GM21390 (cell line): ENCODE measurements around the gene MYLK.

Source experiments
- ATAC-seq: cut with Tn5 transposase; IDR thresholded peaks from one replicate; pipeline ENCODE4 v1.9.1; 2021; ENCODE audit not compliant: unreplicated experiment

Gene MYLK

GRCh38 chr3:123795471-123796251 is 88.5 kb downstream of the MYLK start:
- no peak for ATAC-seq

- ATAC-seq: no peak
These were observed 90.7 kb downstream of the MYLK start for GRCh38 chr3:123793425-123793824.

GRCh38 chr3:123792473-123793201 is 91.5 kb downstream of the MYLK start:
- ATAC-seq: no peak

- ATAC-seq: no peak
These were observed 92.2 kb downstream of the MYLK start for GRCh38 chr3:123791898-123792297.

GRCh38 chr3:123791417-123791816 is 92.7 kb downstream of the MYLK start:
- no peak for ATAC-seq

- ATAC-seq: no peak
These were observed 93.1 kb downstream of the MYLK start for GRCh38 chr3:123791073-123791370.

GRCh38 chr3:123790254-123791072 is 93.7 kb downstream of the MYLK start:
- no peak for ATAC-seq

GRCh38 chr3:123789760-123790159 is 94.4 kb downstream of the MYLK start:
- ATAC-seq: no peak

- ATAC-seq: no peak
These were observed 95.0 kb downstream of the MYLK start for GRCh38 chr3:123789160-123789559.

- no peak for ATAC-seq
These were observed 95.4 kb downstream of the MYLK start for GRCh38 chr3:123788710-123789109.

GRCh38 chr3:123787133-123787532 is 97.0 kb downstream of the MYLK start:
- no peak for ATAC-seq

- no peak for ATAC-seq
These were observed 98.5 kb downstream of the MYLK start for GRCh38 chr3:123785602-123786001.

GRCh38 chr3:123783811-123784210 is 100.3 kb downstream of the MYLK start:
- no peak for ATAC-seq

GRCh38 chr3:123783050-123783689 is 101.0 kb downstream of the MYLK start:
- ATAC-seq: no peak

- no peak for ATAC-seq
These were observed 101.6 kb downstream of the MYLK start for GRCh38 chr3:123782488-123782887.

GRCh38 chr3:123781571-123782275 is 102.4 kb downstream of the MYLK start:
- no peak for ATAC-seq

GRCh38 chr3:123781138-123781537 is 103.0 kb downstream of the MYLK start:
- no peak for ATAC-seq

GRCh38 chr3:123780656-123781055 is 103.5 kb downstream of the MYLK start:
- ATAC-seq: no peak

GRCh38 chr3:123779655-123780231 is 104.4 kb downstream of the MYLK start:
- no peak for ATAC-seq

GRCh38 chr3:123778991-123779622 is 105.0 kb downstream of the MYLK start:
- ATAC-seq: no peak
